Sigmoid colon (tissue), 7 donors: ENCODE measurements around the gene GOLGA5. TPM values are rescaled to one million over a fixed set of nuclear protein-coding genes. Genes with fewer than 3 reads are reported as not detected.

Experiments
- DNase-seq: peaks from one replicate; pipeline ENCODE4 v3.0.0-alpha.2; 2019
- H3K27ac ChIP-seq, 4 donors: fragments of 200-600 bp; sonication (generic); one replicate each; pipeline ENCODE4 v1.5.1; 2016 to 2019; ENCODE audit warnings: mild to moderate bottlenecking in 1 of 4
- H3K27me3 ChIP-seq, 3 donors: fragments of 200-600 bp; sonication (generic); one replicate each; pipeline ENCODE4 v1.5.1; 2019; ENCODE audit warnings: mild to moderate bottlenecking in 1 of 3
- H3K36me3 ChIP-seq, 4 donors: fragments of 200-600 bp; sonication (generic); one replicate each; pipeline ENCODE4 v1.5.1; 2016 to 2019
- H3K4me1 ChIP-seq, 4 donors: fragments of 200-600 bp; sonication (generic); one replicate each; pipeline ENCODE4 v1.5.1; 2017 to 2019
- H3K4me3 ChIP-seq, 4 donors: fragments of 200-600 bp; sonication (generic); one replicate each; pipeline ENCODE4 v1.5.1; 2017 to 2019; ENCODE audit warnings: mild to moderate bottlenecking in 2 of 4, moderate library complexity in 1 of 4
- H3K9me3 ChIP-seq, 4 donors: fragments of 200-600 bp in 3 of 4; sonication (generic) in 3 of 4; one replicate each; pipeline versions ENCODE4 v1.5.1 to v1.6.1; 2013 to 2019
- CTCF ChIP-seq, 4 experiments: fragments of 450-650 bp in 3 of 4; fragments of 200-600 bp in 1 of 4; IDR thresholded peaks; one replicate each; pipeline ENCODE4 v1.5.1; 2016 to 2019; ENCODE audit warnings: antibody characterized with exemption in 4 of 4, mild to moderate bottlenecking in 3 of 4, moderate library complexity in 2 of 4
- EP300 ChIP-seq, 4 donors: sonication (generic); formaldehyde crosslinking; IDR thresholded peaks; one replicate each; pipeline ENCODE4 v1.6.1; 2017; ENCODE audit warnings: antibody characterized with exemption in 4 of 4
- POLR2A ChIP-seq, 2 donors: fragments of 450-650 bp; IDR thresholded peaks; one replicate each; pipeline ENCODE4 v1.6.1; 2016; ENCODE audit warnings: antibody characterized with exemption in 2 of 2, mild to moderate bottlenecking in 2 of 2, moderate library complexity in 2 of 2
- POLR2AphosphoS5 ChIP-seq, 4 donors: sonication (generic); formaldehyde crosslinking; IDR thresholded peaks; one replicate each; pipeline ENCODE4 v1.6.1; 2017; ENCODE audit warnings: antibody characterized with exemption in 4 of 4
- WGBS, 2 donors: extraction: QIAGEN DNeasy Blood & Tissue Kit; methylation state at CpG; one replicate each; pipeline ENCODE4 v1.1.7; 2013; 5-methylcytosine and 5-hydroxymethylcytosine counted together
- intact Hi-C: fragments of 100-400 bp; cut with DNase I; formaldehyde crosslinking; loops from one replicate; pipeline ENCODE4 v1.15.1; 2023
- polyA plus RNA-seq, 3 donors: library from polyadenylated mRNA; stranded (reverse); fragments of 200-250 nt; gene quantifications; one replicate each; pipeline ENCODE4 v1.2.3, GENCODE V29; 2013
- total RNA-seq, 4 donors: library from RNA; depleted of rRNA; stranded (reverse); fragments of >200 nt; gene quantifications; one replicate each; pipeline ENCODE4 v1.1.0, GENCODE V29; 2016
- donor health status: healthy with polysubstance abuse.
- donor health status: Bipolar disorder and iron deficiency.
- donor health status: healthy.

Gene GOLGA5
- total and polyA plus RNA-seq, 7 donors = 23.0 to 57.8 (median 36.0) TPM

- TF ChIP-seq POLR2AphosphoS5 (IDR thresholded peaks at IDR 0.05) = no peak
- TF ChIP-seq POLR2A (IDR thresholded peaks at IDR 0.05) = no peak
- TF ChIP-seq EP300 (IDR thresholded peaks at IDR 0.05) = no peak
- no peak for TF ChIP-seq CTCF (IDR thresholded peaks at IDR 0.05)
- intact Hi-C loops = no loop called here
- no peaks in the 10 kb centered on the region for H3K9me3 ChIP-seq
- no peak overlapping the region for H3K4me3 ChIP-seq
- no peak for DNase-seq
- H3K27ac ChIP-seq = no peak overlapping the region
- no peaks in the 10 kb centered on the region for H3K27me3 ChIP-seq
- H3K36me3 ChIP-seq = no peaks in the 10 kb centered on the region
- 37 to 67% methylated on average over 3 of the region's 3 CpGs for WGBS, 2 donors
- no peaks in the 10 kb centered on the region for H3K4me1 ChIP-seq
Measured at GRCh38 chr14:92884410-92884809, 90.3 kb downstream of the GOLGA5 start.

- no peaks in the 10 kb centered on the region for H3K27me3 ChIP-seq
- WGBS, 2 donors = 56 to 78% methylated on average over 8 of the region's 8 CpGs
- H3K4me3 ChIP-seq = no peak overlapping the region
- H3K4me1 ChIP-seq = no peaks in the 10 kb centered on the region
- intact Hi-C loops = no loop called here
- no peak for TF ChIP-seq POLR2A (IDR thresholded peaks at IDR 0.05)
- no peak for TF ChIP-seq CTCF (IDR thresholded peaks at IDR 0.05)
- TF ChIP-seq POLR2AphosphoS5 (IDR thresholded peaks at IDR 0.05) = no peak
- no peak for TF ChIP-seq EP300 (IDR thresholded peaks at IDR 0.05)
- H3K9me3 ChIP-seq = no peaks in the 10 kb centered on the region
- H3K36me3 ChIP-seq = no peaks in the 10 kb centered on the region
- no peak for DNase-seq
- no peak overlapping the region for H3K27ac ChIP-seq
Measured at GRCh38 chr14:92885279-92886061, 91.4 kb downstream of the GOLGA5 start.

GRCh38 chr14:92886337-92886736, 92.2 kb downstream of the GOLGA5 start:
- H3K36me3 ChIP-seq = no peaks in the 10 kb centered on the region
- no peaks in the 10 kb centered on the region for H3K27me3 ChIP-seq
- TF ChIP-seq POLR2AphosphoS5 (IDR thresholded peaks at IDR 0.05) = no peak
- TF ChIP-seq CTCF (IDR thresholded peaks at IDR 0.05) = no peak
- no peak for TF ChIP-seq POLR2A (IDR thresholded peaks at IDR 0.05)
- TF ChIP-seq EP300 (IDR thresholded peaks at IDR 0.05) = no peak
- intact Hi-C loops = no loop called here
- H3K9me3 ChIP-seq = no peaks in the 10 kb centered on the region
- H3K4me1 ChIP-seq = no peaks in the 10 kb centered on the region
- H3K4me3 ChIP-seq = no peak overlapping the region
- 58 to 61% methylated on average over 11 of the region's 11 CpGs for WGBS, 2 donors
- no peak overlapping the region for H3K27ac ChIP-seq
- no peak for DNase-seq

GRCh38 chr14:92887157-92887556, 93.1 kb downstream of the GOLGA5 start:
- no peak for TF ChIP-seq CTCF (IDR thresholded peaks at IDR 0.05)
- no peak for TF ChIP-seq POLR2AphosphoS5 (IDR thresholded peaks at IDR 0.05)
- TF ChIP-seq POLR2A (IDR thresholded peaks at IDR 0.05) = no peak
- no peak for TF ChIP-seq EP300 (IDR thresholded peaks at IDR 0.05)
- intact Hi-C loops = no loop called here
- WGBS, 2 donors = 96 to 97% methylated on average over 1 of the region's 1 CpG

GRCh38 chr14:92888896-92889295, 94.8 kb downstream of the GOLGA5 start:
- no peak for TF ChIP-seq CTCF (IDR thresholded peaks at IDR 0.05)
- no peak for TF ChIP-seq EP300 (IDR thresholded peaks at IDR 0.05)
- no peak for TF ChIP-seq POLR2A (IDR thresholded peaks at IDR 0.05)
- TF ChIP-seq POLR2AphosphoS5 (IDR thresholded peaks at IDR 0.05) = no peak
- Histone ChIP-seq H3K9me3 (peaks cover 0 to 6% (median 0%) of the 10 kb centered on the region in 4 donors), H3K27ac (no peak overlapping the region), H3K27me3 (no peaks in the 10 kb centered on the region), H3K4me3 (no peak overlapping the region), H3K36me3 (no peaks in the 10 kb centered on the region), H3K4me1 (no peaks in the 10 kb centered on the region)
- DNase-seq = no peak
- intact Hi-C loops = no loop called here

More at GRCh38 chr14:92887157-92887556, 93.1 kb downstream of the GOLGA5 start:
- Histone ChIP-seq H3K4me3 (no peak overlapping the region), H3K36me3 (no peaks in the 10 kb centered on the region), H3K27me3 (no peaks in the 10 kb centered on the region), H3K4me1 (no peaks in the 10 kb centered on the region), H3K27ac (no peak overlapping the region), H3K9me3 (no peaks in the 10 kb centered on the region)
- no peak for DNase-seq
